Stimulated activated CD4-positive, alpha-beta T cell treated with anti-CD3 and anti-CD28 coated beads, TNF-alpha, amount 100 ng/mL, for 1 hour (primary cell): ENCODE data around the gene KRT35.

Source experiments
- DNase-seq, 3 donors: peaks; one replicate each; pipeline ENCODE4 v3.0.0-alpha.2; 2020; ENCODE audit warnings: low read depth in 3 of 3, low spot score in 1 of 3

The KRT35 gene

DNA sequence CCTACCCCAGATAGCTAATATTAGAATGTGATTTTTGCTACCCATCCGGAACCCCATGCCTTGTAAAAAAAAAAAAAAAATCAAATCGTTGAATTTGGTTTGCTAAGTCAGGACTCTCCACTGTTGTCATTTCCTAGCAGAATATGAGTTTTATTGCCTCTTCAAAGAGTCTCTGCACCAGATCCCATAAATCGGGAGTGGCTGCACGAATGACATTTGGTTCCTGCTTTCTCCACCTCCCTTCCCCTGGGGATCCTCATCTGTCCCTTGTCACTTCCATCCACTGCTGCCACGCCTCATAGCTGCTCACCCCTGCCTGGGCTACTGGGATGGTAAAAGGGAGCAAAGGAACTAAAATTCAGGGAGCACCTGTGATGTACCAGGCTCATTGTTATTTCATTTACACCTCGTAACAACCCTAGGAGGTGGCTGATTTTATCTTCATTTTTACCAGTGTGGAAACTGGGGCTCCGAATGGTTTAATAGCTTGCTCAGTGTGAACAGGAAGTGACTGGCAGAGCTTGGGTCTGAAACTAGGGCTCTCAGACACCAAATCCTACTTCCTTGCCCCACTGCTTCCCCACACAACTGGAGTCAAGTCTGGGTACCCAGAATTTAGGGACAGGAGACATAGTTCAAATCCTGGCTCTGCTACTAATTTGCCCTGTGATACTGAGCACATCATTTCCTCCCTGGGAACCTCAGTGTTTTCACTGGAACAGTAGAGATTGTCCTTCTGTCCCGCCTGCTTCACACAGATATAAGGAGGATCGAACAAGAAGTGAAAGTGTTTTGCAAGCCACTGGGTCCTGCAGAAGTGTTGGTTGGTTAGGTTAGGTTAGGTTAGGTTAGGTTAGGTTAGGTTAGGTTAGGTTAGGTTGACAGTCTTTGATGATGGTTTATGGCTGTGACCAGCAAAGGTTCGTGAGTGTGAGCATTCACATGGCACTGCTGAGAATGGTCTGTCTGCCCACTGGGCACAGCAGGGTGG lies 9.3 kb upstream of the KRT35 start:
- DNase-seq: no peak

DNA sequence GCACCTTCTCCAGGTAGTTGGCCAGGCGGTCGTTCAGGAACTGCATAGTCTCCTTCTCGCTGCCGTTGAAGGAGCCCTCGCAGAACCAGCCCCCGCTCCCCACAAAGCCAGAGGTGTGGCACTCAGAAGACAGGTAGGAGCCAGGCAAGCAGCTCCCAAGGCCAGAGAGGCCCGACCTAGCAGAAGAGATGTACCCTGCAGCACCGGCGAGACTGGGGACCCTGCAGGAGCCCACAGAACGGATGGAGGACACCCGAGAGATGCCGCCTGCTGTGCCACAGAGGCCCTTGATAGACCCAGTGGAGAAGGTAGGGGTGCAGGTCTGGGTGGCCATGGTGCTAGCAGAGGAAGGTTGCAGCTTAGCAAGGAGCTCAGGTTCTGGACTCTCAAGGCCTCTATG lies 8.6 kb upstream of the KRT35 start, which contains the start of gene KRT36:
TSS of gene KRT36 (minus strand) at position 380 of the 400 bp plus-strand sequence. CDS start at position 334, 46 bp downstream.
- DNase-seq: no peak

DNA sequence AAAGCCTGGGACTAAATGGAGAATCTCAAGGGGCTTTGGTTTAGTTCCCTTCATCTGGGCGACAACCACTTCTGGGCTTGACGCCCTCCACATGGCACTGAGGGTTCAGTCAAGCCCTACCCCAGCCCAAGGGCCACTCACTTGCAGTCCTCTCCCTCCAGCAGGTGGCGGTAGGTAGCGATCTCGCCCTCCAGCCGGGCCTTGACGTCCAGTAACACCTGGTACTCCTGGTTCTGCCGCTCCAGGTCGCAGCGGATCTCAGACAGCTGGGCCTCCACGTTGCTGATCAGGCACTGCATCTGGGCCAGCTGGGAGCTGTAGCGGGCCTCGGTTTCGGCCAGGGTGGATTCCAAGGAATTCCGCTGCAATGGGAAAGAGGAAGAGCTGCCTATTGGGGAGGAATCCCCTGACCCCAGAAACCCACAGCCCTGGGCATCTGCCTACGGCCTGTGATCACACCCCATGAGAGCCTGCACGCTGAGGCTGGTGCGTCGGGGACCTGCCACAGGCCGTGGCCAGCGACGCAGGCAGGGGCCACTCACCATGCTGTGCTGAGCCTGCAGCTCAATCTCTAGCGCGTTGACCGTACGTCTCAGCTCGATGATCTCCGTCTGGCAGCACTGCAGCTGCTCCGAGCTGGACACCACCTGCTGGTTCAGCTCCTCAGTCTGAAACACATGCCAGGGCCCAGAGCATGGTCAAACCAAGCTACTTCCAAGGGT lies 6.0 kb upstream of the KRT35 start:
- DNase-seq: no peak

DNA sequence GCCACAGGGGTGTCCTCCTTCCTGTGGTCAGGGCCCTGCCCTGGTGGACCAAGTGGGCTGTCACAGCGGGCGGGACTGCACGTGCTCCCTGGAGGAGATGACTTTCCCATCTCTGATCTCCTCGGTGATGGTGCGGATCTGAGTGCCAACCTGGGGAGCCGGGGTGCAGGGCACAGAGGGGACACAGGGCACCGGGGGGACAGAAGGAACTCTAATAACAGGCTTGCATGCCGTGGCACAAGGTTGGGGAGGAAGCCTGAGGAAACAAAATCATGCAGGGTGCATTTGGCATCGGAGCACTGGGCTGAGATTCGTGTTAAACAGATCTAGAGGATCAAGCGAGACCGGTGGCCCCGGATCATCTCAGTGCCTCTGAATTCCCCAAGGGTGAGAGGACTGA lies 5.4 kb upstream of the KRT35 start:
- DNase-seq: no peak

DNA sequence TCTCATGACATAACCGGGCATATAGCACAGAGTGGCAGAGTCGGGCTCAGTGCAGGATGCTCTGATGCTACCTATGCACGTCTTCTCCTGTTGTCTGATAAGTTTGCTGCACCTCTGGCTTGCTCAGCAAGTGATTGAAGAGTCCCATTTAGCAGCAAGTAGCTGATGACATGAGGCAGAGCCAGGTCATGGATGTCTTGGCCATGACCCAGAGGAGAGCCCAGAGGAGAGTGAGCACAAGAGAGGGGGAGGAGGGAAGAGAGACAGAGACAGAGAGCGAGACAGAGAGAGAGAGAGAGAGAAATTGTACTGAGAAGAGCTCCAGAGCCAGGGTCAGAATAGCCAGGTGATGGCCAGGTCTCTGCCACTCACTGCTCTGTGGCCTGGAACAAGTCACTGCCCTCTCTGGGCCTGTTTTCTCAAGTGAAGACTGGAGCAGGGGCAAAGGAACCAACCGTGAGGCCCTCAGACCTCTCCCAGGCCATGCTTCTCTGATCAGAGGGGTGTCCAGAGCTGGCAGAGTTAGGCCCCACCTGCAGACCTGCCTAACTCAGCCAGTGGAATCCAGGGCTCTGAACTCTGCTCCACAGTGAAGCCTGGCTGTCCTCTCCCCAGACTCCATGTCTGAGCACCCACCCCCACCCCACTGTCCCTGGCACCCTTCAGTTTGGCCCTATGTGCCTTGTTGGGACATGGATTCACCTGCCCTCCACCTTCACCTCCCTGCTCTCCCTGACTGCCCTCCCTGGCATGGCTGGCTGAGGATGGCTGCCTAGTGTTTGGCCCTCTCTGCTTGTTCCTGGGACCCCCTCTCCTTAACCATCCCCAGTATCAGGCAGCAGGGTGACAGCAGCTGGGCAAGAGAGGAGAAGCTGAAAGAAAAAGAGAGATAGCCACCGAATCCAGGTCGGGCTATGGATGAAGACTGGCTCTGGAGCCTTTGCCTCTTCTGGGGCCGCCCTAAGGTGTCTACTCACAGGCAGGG lies 4.3 kb upstream of the KRT35 start:
- DNase-seq: no peak

DNA sequence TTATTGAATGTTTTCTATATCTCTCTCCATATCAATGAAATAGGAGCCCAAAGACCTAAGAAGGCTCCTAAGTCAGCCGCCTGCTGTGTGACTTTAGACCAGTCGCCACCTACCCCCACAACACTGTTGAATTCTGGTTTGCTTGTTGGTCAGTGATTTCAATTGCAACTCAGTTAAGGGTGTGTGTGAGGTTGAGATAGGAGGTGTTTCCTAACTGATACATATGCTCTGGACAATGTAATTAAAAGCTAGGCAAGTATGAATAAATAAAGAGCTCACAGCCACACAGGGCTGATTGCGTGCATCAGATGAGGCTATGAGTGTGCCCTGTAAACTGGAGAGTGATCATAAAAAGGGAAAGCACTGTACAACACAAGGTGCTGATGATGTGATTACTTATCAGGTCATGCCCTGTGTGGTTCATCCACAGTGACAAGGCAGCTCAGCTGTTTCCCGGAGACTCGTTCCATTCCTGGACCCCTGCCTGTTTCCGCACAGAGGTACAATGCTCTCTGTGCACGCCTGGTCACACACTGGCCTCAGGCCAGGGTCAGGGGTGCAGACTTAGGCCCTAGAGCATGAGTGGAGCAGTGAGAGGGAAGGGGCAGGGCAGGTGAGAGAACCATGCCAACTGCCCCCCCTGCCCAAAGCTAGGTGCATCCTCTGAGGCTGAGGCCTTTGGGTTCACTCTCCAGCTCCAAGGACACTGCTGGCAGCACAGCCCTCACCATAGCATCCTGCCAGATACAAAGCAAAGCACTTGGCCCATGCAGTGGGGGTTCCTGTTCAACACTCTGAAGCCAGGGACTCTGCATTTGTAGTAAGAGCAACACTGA lies 3.3 kb upstream of the KRT35 start:
- DNase-seq: no peak

DNA sequence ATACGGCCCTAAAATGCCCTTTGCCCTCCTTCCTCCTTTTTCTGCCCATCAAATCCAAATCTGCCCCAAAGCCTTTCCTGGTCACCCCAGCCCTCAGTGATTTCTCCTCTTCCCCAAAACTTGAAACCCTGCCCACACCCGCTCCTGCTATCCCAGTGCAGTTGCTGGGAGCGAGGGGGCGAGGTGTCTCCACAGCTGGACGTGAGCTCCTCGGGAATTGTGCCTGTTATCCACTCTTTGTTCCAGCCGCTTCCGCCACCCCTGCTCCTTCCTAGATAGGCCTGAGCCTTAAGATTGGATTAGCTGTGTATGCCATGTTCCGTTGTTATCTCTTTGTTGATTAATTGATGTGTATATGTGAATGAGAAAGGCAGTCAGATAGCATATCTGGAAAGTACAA lies 2.6 kb upstream of the KRT35 start:
- no peak for DNase-seq

DNA sequence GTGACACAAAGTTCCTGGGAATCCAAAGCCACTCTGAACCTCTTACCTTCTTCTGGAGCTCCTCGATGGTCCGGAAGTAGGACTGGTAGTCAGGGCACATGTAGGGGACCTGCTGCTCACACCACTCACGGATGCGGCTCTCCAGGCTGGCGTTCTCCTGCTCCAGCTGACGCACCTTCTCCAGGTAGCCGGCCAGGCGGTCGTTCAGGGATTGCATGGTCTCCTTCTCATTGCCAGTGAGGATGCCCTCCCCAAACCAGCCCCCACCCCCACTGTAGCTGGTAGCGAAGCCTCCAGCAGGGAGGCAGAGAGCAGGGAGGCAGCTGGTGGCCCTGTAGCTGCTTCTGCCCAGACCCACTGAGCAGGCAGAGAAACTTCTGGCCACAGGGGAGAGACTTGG lies 370 bp downstream of the KRT35 start:
- DNase-seq: no peak

DNA sequence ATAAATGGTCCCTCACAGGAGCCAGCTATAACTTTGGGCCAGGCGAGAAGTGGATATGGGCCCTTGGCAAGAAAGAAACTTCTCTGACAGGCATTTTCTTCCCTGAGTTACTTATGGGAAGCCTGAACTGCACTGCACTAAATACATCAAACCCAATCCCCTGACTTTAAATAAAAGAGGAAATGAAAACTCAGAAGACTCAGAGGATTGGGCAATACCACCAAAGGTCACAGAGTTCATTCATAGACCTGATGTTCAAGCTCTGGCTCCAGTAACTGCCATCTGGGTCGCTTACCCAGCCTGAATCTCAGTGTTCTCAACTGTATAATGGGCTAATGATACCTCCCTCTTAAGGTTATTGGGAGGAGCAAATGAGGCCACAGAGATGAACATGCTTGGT lies 815 bp downstream of the KRT35 start:
- no peak for DNase-seq

DNA sequence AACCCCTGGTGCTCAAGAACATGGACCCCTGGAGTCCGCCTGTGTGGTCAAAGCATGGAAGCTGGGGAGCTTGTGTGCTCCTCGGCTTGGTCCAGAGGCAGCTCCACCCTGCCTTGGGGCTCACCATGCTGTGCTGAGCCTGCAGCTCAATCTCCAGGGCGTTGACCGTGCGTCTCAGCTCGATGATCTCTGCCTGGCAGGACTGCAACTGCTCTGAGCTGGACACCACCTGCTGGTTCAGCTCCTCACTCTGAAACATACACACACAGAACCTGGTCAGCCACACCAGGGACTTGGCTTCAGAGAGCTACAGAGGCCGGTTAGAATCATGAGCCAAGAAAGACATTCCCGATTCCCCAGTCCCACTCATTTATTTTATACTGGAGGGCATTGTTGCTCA lies 2.7 kb downstream of the KRT35 start:
- no peak for DNase-seq

DNA sequence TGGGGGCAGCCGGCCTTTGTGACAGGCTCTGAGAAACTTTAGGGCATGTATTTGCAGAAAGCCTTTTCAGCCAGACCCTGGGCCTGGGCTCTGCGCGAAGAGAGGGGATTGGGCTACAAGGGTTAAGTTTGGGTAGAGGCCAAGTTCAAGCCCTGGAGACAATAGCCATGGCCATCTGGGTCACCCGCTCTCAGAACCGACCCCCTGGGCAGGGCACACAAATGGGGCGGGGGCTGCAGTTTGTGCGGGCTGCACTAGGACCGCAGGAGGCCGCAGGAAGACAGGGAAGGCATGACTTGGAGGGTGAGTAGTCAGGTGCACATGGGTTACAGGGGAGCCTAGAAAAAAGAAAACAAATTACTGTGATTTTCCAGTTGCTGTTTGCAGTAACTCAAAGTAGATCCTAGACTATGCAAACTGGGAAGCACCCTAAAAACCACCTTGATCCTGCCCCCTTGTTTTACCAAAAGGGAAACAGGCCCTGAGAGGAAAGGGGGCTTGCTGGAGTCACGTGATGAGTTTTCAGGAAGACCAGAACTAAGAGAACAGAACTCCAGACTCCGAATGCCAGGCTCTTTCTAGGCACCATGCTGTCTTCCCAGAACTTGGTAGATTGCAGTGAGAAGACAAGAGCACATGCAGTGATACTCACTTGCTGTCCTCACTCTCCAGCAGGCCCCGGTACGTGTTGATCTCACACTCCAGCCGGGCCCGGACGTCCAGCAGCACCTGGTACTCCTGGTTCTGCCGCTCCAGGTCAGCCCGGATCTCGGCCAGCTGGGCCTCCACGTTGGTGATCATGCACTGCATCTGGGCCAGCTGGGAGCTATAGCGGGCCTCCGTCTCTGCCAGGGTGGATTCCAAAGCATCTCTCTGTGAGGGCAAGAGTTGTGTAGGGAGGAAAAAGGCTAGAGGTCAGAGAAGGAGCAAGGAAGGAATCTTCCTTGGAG lies 3.8 kb downstream of the KRT35 start:
- no peak for DNase-seq

DNA sequence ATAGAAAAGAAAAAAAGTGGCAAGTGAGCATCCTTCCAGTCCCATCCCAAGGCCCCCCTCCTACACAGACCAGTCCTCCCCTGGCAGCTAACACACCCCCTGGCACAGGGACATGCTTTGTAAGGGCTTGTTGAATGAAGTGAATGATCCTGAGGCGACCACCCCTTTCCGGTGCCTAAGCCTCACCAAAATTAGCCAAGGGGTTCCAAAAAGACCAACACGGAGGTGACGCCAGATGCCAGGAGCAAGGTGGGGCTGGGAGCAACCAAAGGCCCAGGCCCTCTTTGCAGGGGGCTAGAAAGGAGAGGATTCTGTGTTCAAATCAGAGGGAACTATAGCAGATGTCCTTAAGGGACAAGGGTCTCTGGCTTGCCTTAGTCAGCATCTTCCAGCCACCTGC lies 5.5 kb downstream of the KRT35 start:
- DNase-seq: no peak

DNA sequence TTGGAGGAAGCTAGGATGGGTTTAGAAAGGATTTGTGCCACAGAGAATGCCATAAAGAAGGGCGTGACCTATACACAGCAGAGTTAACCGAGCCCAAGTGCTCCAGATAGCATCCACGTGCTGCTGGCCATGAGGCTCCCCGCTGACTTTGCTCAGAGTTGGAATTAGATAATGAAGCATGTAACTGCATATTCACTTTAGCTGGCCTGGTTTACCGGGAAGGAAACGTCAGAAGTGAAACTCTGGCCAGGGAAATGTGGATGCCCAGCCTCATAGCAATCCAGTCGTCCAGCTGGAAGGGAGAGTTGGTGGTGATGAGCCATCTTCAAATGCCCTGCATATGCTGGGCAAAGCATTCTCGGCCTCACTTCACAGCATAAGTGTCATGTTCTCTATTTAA lies 6.1 kb downstream of the KRT35 start:
- DNase-seq: no peak

DNA sequence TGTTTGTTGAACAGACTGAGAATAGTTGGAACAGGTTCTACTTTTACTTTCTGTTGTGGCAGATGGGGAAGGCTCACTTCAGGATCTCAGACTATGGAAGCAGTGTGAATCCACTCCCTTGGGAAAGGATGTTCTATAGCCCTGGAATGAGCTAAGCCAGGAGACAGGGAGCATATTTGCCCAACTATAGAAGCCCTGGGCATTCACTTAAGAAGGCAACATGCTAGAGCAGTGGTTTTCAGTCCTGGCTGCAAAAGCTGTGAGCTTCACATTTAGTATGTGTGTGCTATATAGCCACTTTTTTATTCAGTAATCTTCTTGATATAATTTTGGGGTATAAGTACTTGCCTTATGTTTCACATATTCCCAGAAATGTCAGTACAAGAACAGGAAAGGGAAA lies 12.6 kb downstream of the KRT35 start:
- no peak for DNase-seq

DNA sequence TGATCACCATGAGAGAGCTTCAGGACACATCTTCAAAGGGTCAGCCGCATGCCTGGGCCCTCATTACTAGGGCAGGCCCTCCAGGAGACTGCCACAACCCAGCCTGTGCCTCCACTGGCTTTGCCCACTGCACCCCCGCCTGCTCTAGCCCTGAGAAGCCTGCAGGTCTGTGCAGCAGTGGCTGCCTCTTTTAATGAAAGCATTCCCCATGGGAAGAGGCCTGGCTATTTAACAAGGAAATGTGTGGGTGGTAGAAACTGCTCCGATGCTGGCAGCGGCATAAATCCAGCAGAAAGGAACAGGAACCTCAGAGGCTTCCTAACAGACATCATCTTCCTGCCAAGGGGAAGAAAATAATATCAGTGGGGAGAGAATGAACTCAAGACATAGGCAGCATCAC lies 13.4 kb downstream of the KRT35 start:
- DNase-seq: no peak

DNA sequence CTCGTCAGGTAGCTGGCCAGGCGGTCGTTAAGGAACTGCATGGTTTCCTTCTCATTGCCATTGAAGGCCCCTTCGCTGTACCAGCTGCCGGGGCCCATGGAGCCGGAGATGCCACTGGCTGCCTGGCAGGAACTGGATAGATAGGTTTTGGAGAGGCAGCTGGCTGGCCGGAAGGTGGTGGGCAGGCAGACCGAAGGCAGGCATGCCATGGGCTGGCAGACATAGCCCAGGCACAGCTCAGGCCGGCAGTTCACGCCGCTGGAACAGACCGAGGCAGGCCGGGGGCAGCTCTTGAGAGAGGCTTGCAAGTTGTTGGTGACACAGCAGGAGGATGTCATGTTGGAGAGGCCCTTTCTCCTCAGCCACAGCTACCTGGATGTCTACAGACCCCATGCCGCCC lies 14.0 kb downstream of the KRT35 start, which contains the start of gene KRT32:
TSS of gene KRT32 (minus strand) at position 399 of the 400 bp plus-strand sequence. CDS start at position 338, 61 bp downstream.
- DNase-seq: no peak

DNA sequence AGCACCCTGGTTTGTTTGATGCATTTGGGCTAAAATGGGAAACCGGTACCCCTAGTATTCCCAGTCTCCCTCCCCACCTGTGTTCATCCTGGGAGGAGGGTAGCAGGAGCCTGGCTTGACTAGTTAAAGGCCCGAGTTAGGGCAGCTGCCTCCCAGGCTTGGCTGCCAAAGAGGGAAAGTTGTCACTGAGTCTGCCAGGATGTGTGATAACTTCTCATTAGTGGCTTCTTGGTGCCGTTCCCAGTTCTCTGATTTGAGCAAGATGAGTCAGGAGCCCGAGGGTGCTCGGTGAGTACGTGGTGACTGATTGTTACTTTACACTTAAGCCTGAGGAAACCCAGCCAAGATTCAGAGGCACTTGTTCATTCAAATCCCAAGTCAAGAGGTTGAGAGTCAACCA lies 16.3 kb downstream of the KRT35 start:
- DNase-seq: no peak

DNA sequence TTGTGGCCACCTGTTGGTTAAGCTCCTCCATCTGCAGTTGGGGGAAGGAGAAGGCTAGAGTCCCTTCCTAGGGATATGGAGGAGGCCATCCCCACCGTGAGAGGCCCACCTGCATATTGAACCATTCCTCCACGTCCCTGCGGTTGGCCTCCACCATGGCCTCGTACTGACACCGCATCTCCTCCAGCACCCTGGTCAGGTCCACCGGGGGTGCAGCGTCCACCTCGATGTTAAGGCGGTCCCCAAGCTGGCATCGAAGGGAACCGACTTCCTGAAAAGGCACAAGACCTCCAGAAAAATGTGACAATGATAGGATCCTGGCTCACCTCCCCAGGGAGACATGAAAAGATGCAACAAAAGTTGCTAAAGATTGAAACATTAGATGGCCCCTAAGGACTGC lies 16.8 kb downstream of the KRT35 start:
- DNase-seq: no peak

DNA sequence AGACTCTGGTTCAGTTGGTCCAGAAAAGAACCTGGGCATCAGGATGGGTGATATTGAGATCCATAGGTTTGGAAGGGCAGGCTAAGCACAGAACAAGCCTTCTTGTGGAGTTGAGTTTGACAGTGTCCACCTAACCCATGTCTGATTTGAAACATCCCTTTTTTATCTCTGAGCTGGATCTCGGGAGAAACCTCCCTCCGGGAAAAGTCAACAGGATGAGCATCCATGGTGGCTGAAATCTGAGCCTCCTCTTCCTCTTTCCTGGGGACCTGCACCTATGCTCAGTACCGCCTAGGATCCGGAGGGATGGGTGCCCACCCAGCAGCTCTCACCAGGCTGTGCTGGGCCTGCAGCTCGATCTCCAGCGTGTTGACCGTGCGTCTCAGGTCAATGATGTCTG lies 17.2 kb downstream of the KRT35 start:
- DNase-seq: no peak
